Smooth muscle cell (in vitro differentiated cells): ENCODE measurements around the gene EHD1. TPM values are rescaled to one million over a fixed set of nuclear protein-coding genes. Genes with fewer than 3 reads are reported as not detected.

Source experiments
- DNase-seq: peaks from one replicate; lab custom pipeline; 2025; ENCODE audit not compliant: unreplicated experiment; lab: John Stamatoyannopoulos, UW
- H2AFZ ChIP-seq: fragments of 200-600 bp; sonication (generic); 2 replicates; pipeline ENCODE4 v1.6.0; 2016; ENCODE audit warnings: antibody characterized with exemption, low read depth, mild to moderate bottlenecking
- H3F3A ChIP-seq: fragments of 200-600 bp; sonication (generic); 2 replicates; pipeline ENCODE4 v1.6.0; 2017; ENCODE audit warnings: antibody characterized with exemption, low read depth
- H3K27ac ChIP-seq: fragments of 200-600 bp; sonication (generic); 2 replicates; pipeline ENCODE4 v1.5.1; 2016; ENCODE audit warnings: low read depth, mild to moderate bottlenecking
- H3K27me3 ChIP-seq: fragments of 200-600 bp; sonication (generic); 2 replicates; pipeline ENCODE4 v1.6.1; 2016; ENCODE audit warnings: low read depth, mild to moderate bottlenecking
- H3K36me3 ChIP-seq: fragments of 200-600 bp; sonication (generic); 2 replicates; pipeline ENCODE4 v1.5.1; 2016; ENCODE audit warnings: low read depth
- H3K4me1 ChIP-seq: fragments of 200-600 bp; sonication (generic); 2 replicates; pipeline ENCODE4 v1.5.1; 2016; ENCODE audit warnings: low read depth
- H3K4me2 ChIP-seq: fragments of 200-600 bp; sonication (generic); 2 replicates; pipeline ENCODE4 v1.6.0; 2016; ENCODE audit warnings: mild to moderate bottlenecking
- H3K4me3 ChIP-seq: fragments of 200-600 bp; sonication (generic); 2 replicates; pipeline ENCODE4 v1.5.1; 2016; ENCODE audit warnings: mild to moderate bottlenecking
- H3K79me2 ChIP-seq: fragments of 200-600 bp; sonication (generic); 2 replicates; pipeline ENCODE4 v1.6.0; 2016; ENCODE audit warnings: low read depth, mild to moderate bottlenecking
- H3K9ac ChIP-seq: fragments of 200-600 bp; sonication (generic); 2 replicates; pipeline ENCODE4 v1.6.0; 2016; ENCODE audit warnings: low read depth
- H3K9me3 ChIP-seq: fragments of 200-600 bp; sonication (generic); replicated peaks from 2 replicates; pipeline ENCODE4 v1.5.1; 2016; ENCODE audit warnings: low read depth
- H4K20me1 ChIP-seq: fragments of 200-600 bp; sonication (generic); 2 replicates; pipeline ENCODE4 v1.6.0; 2016; ENCODE audit warnings: low read depth
- CTCF ChIP-seq: fragments of 200-600 bp; sonication (generic); IDR thresholded peaks from 2 replicates; pipeline ENCODE4 v1.5.1; 2017; ENCODE audit warnings: borderline replicate concordance, mild to moderate bottlenecking, antibody characterized with exemption; ENCODE audit not compliant: insufficient read depth, poor library complexity, severe bottlenecking
- WGBS: methylation state at CpG from one replicate; pipeline ENCODE4 v1.1.7; 2016; ENCODE audit warnings: low lambda C conversion rate; 5-methylcytosine and 5-hydroxymethylcytosine counted together
- polyA plus RNA-seq: library from polyadenylated mRNA; unstranded; fragments of >200 nt; fragmentation: Nextera tagmentation; extraction: Ambion mirVana; gene quantifications from 2 replicates; pipeline ENCODE4 v1.2.1, GENCODE V29; 2016
- total RNA-seq: library from RNA; depleted of rRNA; stranded (reverse); fragments of >200 nt; gene quantifications from 2 replicates; pipeline ENCODE4 v1.2.3, GENCODE V29; 2014

Gene EHD1
- total and polyA plus RNA-seq, 2 experiments from 2014 or later = 42.8 to 59.8 TPM

- Histone ChIP-seq H3K4me3 (no peak overlapping the region), H3K27ac (no peak overlapping the region), H3K36me3 (no peaks in the 10 kb centered on the region), H3K27me3 (no peaks in the 10 kb centered on the region), H3F3A (peaks cover 6% of the 10 kb centered on the region), H3K9ac (no peak overlapping the region), H3K79me2 (peaks cover 8% of the 10 kb centered on the region), H3K4me1 (peaks cover 18% of the 10 kb centered on the region), H2AFZ (no peak overlapping the region), H3K4me2 (no peak overlapping the region), H4K20me1 (no peaks in the 10 kb centered on the region), H3K9me3 (no peaks in the 10 kb centered on the region)
- TF ChIP-seq CTCF = no peak
- DNase-seq = no peak
- 67% methylated on average over 3 of the region's 3 CpGs for WGBS
Measured at GRCh38 chr11:64921384-64921783, 43.0 kb upstream of the EHD1 start.

GRCh38 chr11:64920124-64920523, 41.7 kb upstream of the EHD1 start:
- peaks cover 6% of the 10 kb centered on the region for H3F3A ChIP-seq
- H3K9me3 ChIP-seq = no peaks in the 10 kb centered on the region
- 56% methylated on average over 2 of the region's 2 CpGs for WGBS
- peaks cover 21% of the 10 kb centered on the region for H3K79me2 ChIP-seq
- H4K20me1 ChIP-seq = no peaks in the 10 kb centered on the region
- no peak for DNase-seq
- no peaks in the 10 kb centered on the region for H3K36me3 ChIP-seq
- H3K4me1 ChIP-seq = peaks cover 21% of the 10 kb centered on the region
- no peak overlapping the region for H3K9ac ChIP-seq
- H3K4me2 ChIP-seq = no peak overlapping the region
- H3K27me3 ChIP-seq = no peaks in the 10 kb centered on the region
- no peak overlapping the region for H2AFZ ChIP-seq
- no peak overlapping the region for H3K4me3 ChIP-seq
- no peak for TF ChIP-seq CTCF
- no peak overlapping the region for H3K27ac ChIP-seq

- Histone ChIP-seq H3K4me1 (peaks cover 21% of the 10 kb centered on the region), H3K36me3 (no peaks in the 10 kb centered on the region), H3K27me3 (no peaks in the 10 kb centered on the region), H3K9me3 (no peaks in the 10 kb centered on the region), H4K20me1 (no peaks in the 10 kb centered on the region), H3F3A (peaks cover 6% of the 10 kb centered on the region), H3K9ac (no peak overlapping the region), H3K4me2 (no peak overlapping the region), H3K4me3 (no peak overlapping the region), H3K79me2 (peaks cover 18% of the 10 kb centered on the region), H3K27ac (no peak overlapping the region), H2AFZ (no peak overlapping the region)
- no peak for DNase-seq
- WGBS = 92% methylated on average over 8 of the region's 8 CpGs
- TF ChIP-seq CTCF = no peak
Measured at GRCh38 chr11:64919627-64920026, 41.2 kb upstream of the EHD1 start.

- Histone ChIP-seq H3K4me3 (peak overlapping the region; percentile 83), H3K4me1 (peaks cover 17% of the 10 kb centered on the region), H3K79me2 (peaks cover 18% of the 10 kb centered on the region), H3K4me2 (peak overlapping the region; percentile 92), H3K36me3 (no peaks in the 10 kb centered on the region), H3F3A (peaks cover 6% of the 10 kb centered on the region), H3K9me3 (no peaks in the 10 kb centered on the region), H3K27me3 (no peaks in the 10 kb centered on the region), H3K9ac (peak overlapping the region; percentile 63), H2AFZ (peak overlapping the region; percentile 95), H3K27ac (peak overlapping the region; percentile 71), H4K20me1 (no peaks in the 10 kb centered on the region)
- no peak for DNase-seq
- WGBS = 17% methylated on average over 4 of the region's 4 CpGs
- no peak for TF ChIP-seq CTCF
Measured at GRCh38 chr11:64918017-64918416, 39.6 kb upstream of the EHD1 start.
